Activated naive CD4-positive, alpha-beta T cell treated with anti-CD3 and anti-CD28 coated beads, Interleukin-2, amount 50 U/mL, for 72 hours (primary cell): ENCODE measurements around the gene CRX. TPM values are rescaled to one million over a fixed set of nuclear protein-coding genes. Genes with fewer than 3 reads are reported as not detected.
"Not testable (repeated sequence)": the region's sequence is repeated elsewhere in the genome, so short reads cannot be mapped to it uniquely, and the experiment has no call there.

Source experiments
- ATAC-seq, 2 donors: fragments of 150-1000 bp; cut with Tn5 transposase; 2 replicates each; pipeline ENCODE4 v1.10.0; 2021; ENCODE audit warnings: mild to moderate bottlenecking in 2 of 2, moderate library complexity in 2 of 2
- DNase-seq, 2 donors: peaks; one replicate each; pipeline ENCODE4 v3.0.0; 2021 to 2022; ENCODE audit warnings: low spot score in 2 of 2
- H3K27ac Mint-ChIP-seq, 2 donors: one replicate each; pipeline ENCODE4 v1.8.0; 2022; ENCODE audit warnings: mild to moderate bottlenecking in 2 of 2, mixed read lengths in 2 of 2
- H3K36me3 Mint-ChIP-seq, 2 donors: one replicate each; pipeline ENCODE4 v1.8.0; 2022; ENCODE audit warnings: mixed read lengths in 2 of 2
- H3K9me3 Mint-ChIP-seq, 2 donors: one replicate each; pipeline ENCODE4 v1.8.0; 2022; ENCODE audit warnings: mixed read lengths in 2 of 2
- total RNA-seq, 2 donors: library from RNA; stranded (reverse); gene quantifications; one replicate each; pipeline ENCODE4 v1.2.3, GENCODE V29; 2022

The CRX gene
- total RNA-seq, 2 donors from 2014 or later: not detected

DNA sequence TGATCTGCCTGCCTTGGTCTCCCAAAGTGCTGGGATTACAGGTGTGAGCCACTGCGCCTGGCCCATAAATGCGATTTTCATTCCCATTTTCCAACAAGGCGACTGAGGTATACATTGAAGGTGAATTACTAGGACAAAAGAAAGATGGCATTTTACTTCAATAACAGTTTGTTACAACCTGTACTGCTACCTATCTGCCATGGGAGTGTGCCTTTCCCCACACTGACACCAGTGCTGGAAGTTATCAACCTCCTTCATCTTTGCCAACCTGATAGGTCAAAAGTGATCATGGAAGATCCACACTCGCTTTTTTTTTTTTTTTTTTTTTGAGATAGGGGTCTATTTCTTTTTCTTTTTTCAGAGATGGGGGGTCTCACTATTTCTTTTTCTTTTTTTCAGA lies 11.0 kb downstream of the CRX start:
- DNase-seq: no peak
- no peak overlapping the region for H3K27ac Mint-ChIP-seq
- ATAC-seq: no peak
- H3K36me3 Mint-ChIP-seq: no peaks in the 10 kb centered on the region
- H3K9me3 Mint-ChIP-seq: no peaks in the 10 kb centered on the region

DNA sequence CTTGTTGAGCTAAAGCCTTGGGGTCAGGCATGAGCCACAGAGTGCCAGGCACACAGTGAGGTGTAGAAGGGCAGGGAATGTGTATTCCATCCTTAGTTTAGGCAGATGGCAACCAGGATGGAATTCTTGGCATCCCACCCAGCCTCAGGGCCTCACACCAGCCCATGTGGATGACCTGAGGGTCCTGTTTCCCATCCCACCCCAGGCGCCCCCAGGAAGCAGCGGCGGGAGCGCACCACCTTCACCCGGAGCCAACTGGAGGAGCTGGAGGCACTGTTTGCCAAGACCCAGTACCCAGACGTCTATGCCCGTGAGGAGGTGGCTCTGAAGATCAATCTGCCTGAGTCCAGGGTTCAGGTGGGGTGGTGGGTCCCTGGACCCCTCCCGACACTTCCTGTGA lies 14.3 kb downstream of the CRX start:
- Mint-ChIP-seq H3K9me3 (no peaks in the 10 kb centered on the region), H3K36me3 (no peaks in the 10 kb centered on the region), H3K27ac (no peak overlapping the region)
- ATAC-seq (no peak), DNase-seq (no peak)

DNA sequence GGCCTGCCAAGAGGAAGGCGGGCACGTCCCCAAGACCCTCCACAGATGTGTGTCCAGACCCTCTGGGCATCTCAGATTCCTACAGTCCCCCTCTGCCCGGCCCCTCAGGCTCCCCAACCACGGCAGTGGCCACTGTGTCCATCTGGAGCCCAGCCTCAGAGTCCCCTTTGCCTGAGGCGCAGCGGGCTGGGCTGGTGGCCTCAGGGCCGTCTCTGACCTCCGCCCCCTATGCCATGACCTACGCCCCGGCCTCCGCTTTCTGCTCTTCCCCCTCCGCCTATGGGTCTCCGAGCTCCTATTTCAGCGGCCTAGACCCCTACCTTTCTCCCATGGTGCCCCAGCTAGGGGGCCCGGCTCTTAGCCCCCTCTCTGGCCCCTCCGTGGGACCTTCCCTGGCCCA lies 17.7 kb downstream of the CRX start:
- Mint-ChIP-seq H3K27ac (no peak overlapping the region), H3K9me3 (no peaks in the 10 kb centered on the region), H3K36me3 (no peaks in the 10 kb centered on the region)
- ATAC-seq: no peak
- DNase-seq: no peak

DNA sequence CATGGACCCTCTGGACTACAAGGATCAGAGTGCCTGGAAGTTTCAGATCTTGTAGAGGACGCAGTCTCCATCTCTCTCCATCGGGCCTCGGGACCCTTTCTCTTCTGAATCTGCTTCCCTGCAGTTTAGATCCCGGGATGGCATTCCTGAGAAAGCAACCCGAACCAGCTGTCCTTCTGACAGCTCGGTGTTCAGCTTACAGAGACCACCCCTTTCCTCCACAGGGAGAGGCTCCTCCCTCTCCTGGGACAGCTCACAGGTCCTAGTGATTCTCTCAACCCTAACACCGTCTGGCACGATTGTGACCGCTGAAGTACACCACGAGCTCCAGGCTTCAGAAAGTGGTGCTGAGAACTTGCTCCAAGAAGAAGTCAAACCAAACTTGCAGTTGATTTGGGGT lies 18.2 kb downstream of the CRX start:
- no peak overlapping the region for H3K27ac Mint-ChIP-seq
- no peaks in the 10 kb centered on the region for H3K36me3 Mint-ChIP-seq
- H3K9me3 Mint-ChIP-seq: no peaks in the 10 kb centered on the region
- no peak for DNase-seq
- ATAC-seq: no peak

DNA sequence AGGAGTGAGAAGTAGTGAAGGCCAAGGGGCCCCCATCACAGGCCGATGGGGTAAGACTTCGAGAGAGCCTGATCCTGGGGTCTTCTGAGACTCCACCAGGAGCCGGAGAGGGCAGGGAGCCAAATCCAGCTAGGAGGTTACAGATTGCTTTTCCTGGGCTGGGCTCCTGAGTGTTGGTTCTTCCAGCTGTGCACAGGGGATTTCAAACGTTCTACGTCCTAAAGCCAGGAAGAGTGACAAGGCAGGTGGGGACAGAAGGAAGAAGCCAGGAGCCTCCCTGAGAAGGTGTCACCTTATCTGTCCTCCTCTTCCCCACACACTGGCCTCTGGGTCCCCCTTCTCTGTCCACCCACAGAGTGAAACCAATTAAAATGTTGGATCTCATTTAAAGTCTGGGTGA lies 21.2 kb downstream of the CRX start:
- H3K27ac Mint-ChIP-seq: no peak overlapping the region
- no peak for DNase-seq
- no peaks in the 10 kb centered on the region for H3K36me3 Mint-ChIP-seq
- no peaks in the 10 kb centered on the region for H3K9me3 Mint-ChIP-seq
- no peak for ATAC-seq

DNA sequence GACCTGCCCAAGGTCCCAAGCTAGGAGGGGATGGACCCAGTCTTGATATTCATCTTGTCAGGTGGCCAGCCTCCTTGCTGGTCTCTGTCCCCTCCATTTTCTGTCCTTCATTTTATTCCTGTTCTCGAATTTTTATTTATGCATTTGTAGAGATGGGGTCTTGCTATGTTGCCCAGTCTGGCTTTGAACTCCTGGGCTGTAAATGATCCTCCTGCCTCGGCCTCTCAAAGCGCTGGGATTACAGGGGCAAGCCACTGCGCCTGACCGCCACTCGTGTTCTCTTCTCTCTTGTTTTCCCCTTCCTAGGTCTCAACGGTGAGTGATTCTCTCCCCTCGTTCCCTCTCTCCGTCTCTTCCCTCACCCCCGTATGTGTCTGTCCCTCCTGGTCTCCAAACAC lies 26.7 kb downstream of the CRX start:
- Mint-ChIP-seq H3K9me3 (no peaks in the 10 kb centered on the region), H3K27ac (no peak overlapping the region), H3K36me3 (no peaks in the 10 kb centered on the region)
- no peak for DNase-seq
- no peak for ATAC-seq

- ATAC-seq (no peak), DNase-seq (peak in 1 of 2 donors; percentile 66)
- Mint-ChIP-seq H3K36me3 (no peaks in the 10 kb centered on the region), H3K27ac (no peak overlapping the region), H3K9me3 (no peaks in the 10 kb centered on the region)
These were observed 27.2 kb downstream of the CRX start for GRCh38 chr19:47848823-47849473.

DNA sequence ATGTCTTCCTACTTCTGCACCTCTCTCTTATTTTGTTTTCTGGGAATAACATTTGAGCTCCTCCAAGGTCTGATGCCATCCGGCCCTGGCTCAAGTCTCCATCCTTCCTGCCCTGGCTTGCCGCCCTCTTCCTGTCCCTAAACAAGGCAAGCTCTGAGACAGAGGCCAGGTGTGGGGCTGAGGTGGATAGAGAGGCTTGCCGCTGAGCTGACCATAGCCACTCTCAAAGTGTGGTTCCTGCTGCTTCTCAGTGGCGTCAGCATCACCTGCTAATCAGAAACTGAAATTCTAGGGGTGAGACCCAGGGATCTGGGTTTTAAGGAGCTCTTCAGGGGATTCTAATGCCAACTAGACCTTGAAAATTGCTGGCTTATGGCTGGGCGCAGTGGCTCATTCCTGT lies 31.3 kb downstream of the CRX start:
- ATAC-seq: no peak
- H3K9me3 Mint-ChIP-seq: no peaks in the 10 kb centered on the region
- no peaks in the 10 kb centered on the region for H3K36me3 Mint-ChIP-seq
- no peak overlapping the region for H3K27ac Mint-ChIP-seq
- no peak for DNase-seq

- H3K9me3 Mint-ChIP-seq: no peaks in the 10 kb centered on the region
- H3K36me3 Mint-ChIP-seq: no peaks in the 10 kb centered on the region
- ATAC-seq: no peak
- no peak for DNase-seq
- H3K27ac Mint-ChIP-seq: no peak overlapping the region
These were observed 32.7 kb downstream of the CRX start for GRCh38 chr19:47854459-47854858.

DNA sequence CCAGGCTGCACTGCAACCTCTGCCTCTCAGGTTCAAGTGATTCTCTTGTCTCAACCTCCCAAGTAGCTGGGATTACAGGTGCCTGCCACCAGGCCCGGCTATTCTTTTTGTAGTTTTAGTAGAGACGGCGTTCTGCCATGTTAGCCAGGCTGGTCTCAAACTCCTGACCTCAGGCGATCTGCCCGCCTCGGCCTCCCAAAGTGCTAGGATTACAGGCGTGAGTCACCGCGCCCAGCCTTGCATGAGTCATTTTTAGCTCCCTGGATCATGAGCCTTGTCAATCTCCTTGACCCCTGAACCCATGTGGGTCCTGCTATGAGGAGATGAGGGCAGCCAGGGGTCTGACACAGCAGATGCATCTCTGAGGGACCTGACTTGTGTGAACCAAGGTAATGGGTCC lies 36.5 kb downstream of the CRX start:
- not testable (repeated sequence) for ATAC-seq, H3K9me3 Mint-ChIP-seq, H3K27ac Mint-ChIP-seq, DNase-seq, H3K36me3 Mint-ChIP-seq

DNA sequence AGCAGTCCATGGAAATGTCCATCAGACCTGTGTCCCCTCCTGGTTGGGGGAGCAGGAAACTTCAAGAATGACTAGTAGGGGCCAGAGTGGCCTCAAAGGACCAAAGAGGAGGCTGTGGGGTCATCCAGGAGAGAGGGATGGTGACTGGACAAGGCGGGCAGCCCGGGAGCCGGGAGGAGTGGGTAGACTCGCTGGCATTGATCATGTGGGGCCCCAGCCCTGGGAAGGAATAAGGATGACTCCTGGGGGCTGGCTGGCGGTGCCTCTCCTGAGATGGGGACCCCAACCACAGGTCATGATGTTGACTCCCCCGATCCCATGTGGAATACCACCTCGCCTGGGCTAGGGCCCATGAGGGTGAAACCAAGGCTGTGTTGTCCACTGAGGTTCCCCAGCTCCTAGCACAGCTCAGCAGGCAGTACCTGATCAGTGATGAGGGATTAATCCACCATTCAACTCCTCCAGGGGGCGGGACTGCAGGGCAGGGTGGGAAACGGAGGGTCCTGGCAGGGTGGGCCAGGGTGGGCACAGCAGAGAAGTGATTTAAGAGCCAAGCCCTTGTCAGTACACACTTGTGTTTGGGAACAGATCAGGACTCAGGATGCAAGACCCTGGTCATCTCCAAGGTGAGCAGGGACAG lies 37.0 kb downstream of the CRX start, which contains the start of gene TPRX2:
Gene TPRX2 (plus strand): TSS at position 590 of the 640 bp plus-strand sequence. CDS start 12 bp downstream, at position 602.
- H3K36me3 Mint-ChIP-seq, H3K27ac Mint-ChIP-seq, ATAC-seq, DNase-seq, H3K9me3 Mint-ChIP-seq: not testable (repeated sequence)

DNA sequence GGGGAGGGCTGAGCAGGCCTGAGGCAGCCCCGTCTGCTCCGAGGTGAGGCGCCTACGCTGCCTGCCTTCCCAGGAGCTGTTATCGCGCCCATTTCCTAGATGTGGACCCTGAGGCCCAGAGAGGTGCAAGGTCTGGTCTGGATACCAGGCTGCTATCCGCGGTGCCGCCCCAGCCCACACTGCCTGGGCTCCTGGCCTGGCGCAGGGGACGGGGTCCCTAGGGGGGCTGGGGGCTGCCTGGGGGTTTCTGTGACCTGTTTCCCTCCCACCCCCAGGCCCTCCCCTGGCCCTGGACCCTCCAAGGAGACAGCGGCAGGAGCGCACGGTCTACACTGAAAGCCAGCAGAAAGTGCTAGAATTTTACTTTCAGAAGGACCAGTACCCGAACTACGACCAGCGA lies 38.1 kb downstream of the CRX start:
- not testable (repeated sequence) for DNase-seq, H3K36me3 Mint-ChIP-seq, H3K27ac Mint-ChIP-seq, H3K9me3 Mint-ChIP-seq, ATAC-seq

DNA sequence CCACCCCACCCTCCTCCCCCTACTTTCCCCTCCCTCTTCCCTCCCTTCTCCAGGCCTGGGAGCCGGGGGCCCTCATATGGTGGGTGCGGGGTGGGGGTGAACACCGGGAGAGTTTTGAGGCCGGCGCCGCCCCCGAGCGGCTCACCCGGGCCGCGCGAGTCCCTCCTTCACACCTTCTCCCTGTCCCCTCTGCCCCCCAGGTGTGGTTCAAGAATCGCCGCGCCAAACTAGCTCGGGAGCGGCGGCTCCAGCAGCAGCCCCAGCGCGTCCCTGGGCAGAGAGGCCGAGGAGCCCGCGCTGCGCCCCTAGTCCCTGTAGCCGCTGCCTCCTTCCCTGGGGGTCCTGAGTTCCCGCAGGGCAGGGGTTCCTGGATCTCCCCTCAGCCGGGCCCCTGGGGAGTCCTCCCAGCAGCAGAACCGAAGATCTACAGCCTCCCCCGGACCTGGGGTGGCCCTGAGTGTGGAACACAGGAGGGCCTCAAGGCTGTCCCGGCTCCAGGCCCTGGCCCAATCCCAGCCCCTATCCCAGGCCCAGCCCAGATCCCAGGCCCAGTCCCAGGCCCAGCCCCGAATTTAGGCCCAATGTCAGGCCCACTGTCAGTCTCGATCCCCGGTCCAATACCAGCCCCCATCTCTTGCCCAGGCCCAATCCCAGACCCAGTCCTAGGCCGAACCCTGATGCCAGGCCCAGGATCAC lies 39.0 kb downstream of the CRX start:
- ATAC-seq (no peak), DNase-seq (no peak)
- Mint-ChIP-seq H3K36me3 (peaks cover 0 to 7% of the 10 kb centered on the region in 2 donors), H3K9me3 (no peaks in the 10 kb centered on the region), H3K27ac (no peak overlapping the region)

- ATAC-seq: no peak
- Mint-ChIP-seq H3K9me3 (no peaks in the 10 kb centered on the region), H3K27ac (no peak overlapping the region), H3K36me3 (peaks cover 0 to 7% of the 10 kb centered on the region in 2 donors)
- DNase-seq: no peak
These were observed 39.9 kb downstream of the CRX start for GRCh38 chr19:47861630-47862029.

- DNase-seq: peak; percentile 75 to 97
- H3K36me3 Mint-ChIP-seq: peaks cover 0 to 7% of the 10 kb centered on the region in 2 donors
- ATAC-seq: peak; percentile 97 to 98
- no peak overlapping the region for H3K27ac Mint-ChIP-seq
- H3K9me3 Mint-ChIP-seq: no peaks in the 10 kb centered on the region
These were observed 41.8 kb downstream of the CRX start for GRCh38 chr19:47863514-47863936.

GRCh38 chr19:47865166-47865565 lies 43.4 kb downstream of the CRX start:
- Mint-ChIP-seq H3K36me3 (peaks cover 0 to 7% of the 10 kb centered on the region in 2 donors), H3K27ac (no peak overlapping the region), H3K9me3 (no peaks in the 10 kb centered on the region)
- DNase-seq: no peak
- ATAC-seq: no peak

DNA sequence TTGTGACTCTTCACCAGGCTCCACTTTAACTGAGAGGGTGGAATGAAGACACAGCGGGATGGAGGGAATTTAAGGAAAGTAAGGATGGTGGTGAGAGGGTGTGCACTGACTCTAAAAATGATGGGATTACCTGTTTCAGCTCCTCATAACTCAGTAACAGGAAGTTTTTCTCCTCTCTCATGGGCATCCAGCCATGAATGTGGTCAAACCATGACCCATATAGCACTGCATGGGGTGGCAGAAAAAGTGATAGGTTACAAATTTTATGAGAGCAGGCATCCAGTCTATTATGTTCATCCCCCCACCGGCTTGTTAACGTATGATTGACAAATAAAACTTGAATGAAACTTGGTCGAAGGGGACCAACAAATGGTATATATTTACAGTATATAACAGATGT lies 57.2 kb downstream of the CRX start:
- ATAC-seq (no peak), DNase-seq (no peak)
- H3K9me3 Mint-ChIP-seq: peaks cover 0 to 3% of the 10 kb centered on the region in 2 donors
- H3K36me3 Mint-ChIP-seq: peaks cover 0 to 5% of the 10 kb centered on the region in 2 donors
- no peak overlapping the region for H3K27ac Mint-ChIP-seq
